ENCODE data around the gene BOLA1.

The BOLA1 gene

GRCh38 chr1:149886121-149886395, 13.3 kb upstream of the BOLA1 start:
- Histone ChIP-seq H3K4me3 (peak overlapping the region; percentile 56 to 76 (median 61)), H3K27ac (peak overlapping the region; percentile 20 to 97 (median 93))

- peak overlapping the region; percentile 82 to 97 (median 93) for H3K27ac ChIP-seq
- H3K4me3 ChIP-seq = peak overlapping the region; percentile 56 to 76 (median 61)
Observed at GRCh38 chr1:149886396-149887195, 12.8 kb upstream of the BOLA1 start.

- Histone ChIP-seq H3K4me3 (peak overlapping the region; percentile 56 to 76 (median 61)), H3K27ac (peak overlapping the region; percentile 82 to 97 (median 93))
Observed at GRCh38 chr1:149887196-149887455, 12.2 kb upstream of the BOLA1 start.

- H3K4me3 ChIP-seq = peak overlapping the region; percentile 56 to 76 (median 61)
- peak overlapping the region; percentile 82 to 97 (median 93) for H3K27ac ChIP-seq
Observed at GRCh38 chr1:149887456-149888246, 11.7 kb upstream of the BOLA1 start.

- Histone ChIP-seq H3K27ac (peak overlapping the region; percentile 54 to 97 (median 93)), H3K4me3 (peak overlapping the region; percentile 56 to 76 (median 61))
Observed at GRCh38 chr1:149888247-149888998, 10.9 kb upstream of the BOLA1 start.

GRCh38 chr1:149888999-149889289, 10.4 kb upstream of the BOLA1 start:
- H3K4me3 ChIP-seq = peak overlapping the region; percentile 56 to 76 (median 61)
- peak overlapping the region in 20 of 21 experiments; percentile 85 to 97 (median 94) for H3K27ac ChIP-seq

GRCh38 chr1:149896575-149896974, 2.8 kb upstream of the BOLA1 start:
- Histone ChIP-seq H3K4me3 (no peak overlapping the region), H3K27ac (no peak overlapping the region)

- Histone ChIP-seq H3K27ac (no peak overlapping the region), H3K4me3 (no peak overlapping the region)
Observed at GRCh38 chr1:149903836-149904491, 4.6 kb downstream of the BOLA1 start.

- H3K4me3 ChIP-seq = no peak overlapping the region
- H3K27ac ChIP-seq = no peak overlapping the region
Observed at GRCh38 chr1:149906570-149907075, 7.3 kb downstream of the BOLA1 start.

GRCh38 chr1:149914545-149914944, 15.2 kb downstream of the BOLA1 start:
- H3K27ac ChIP-seq = no peak overlapping the region

GRCh38 chr1:149915429-149916192, 16.2 kb downstream of the BOLA1 start:
- no peak overlapping the region for H3K4me3 ChIP-seq

More at GRCh38 chr1:149914545-149914944, 15.2 kb downstream of the BOLA1 start:
- H3K4me3 ChIP-seq = no peak overlapping the region

GRCh38 chr1:149916193-149916897, 17.0 kb downstream of the BOLA1 start:
- peak overlapping the region in 1 of 7 experiments; percentile 46 for H3K4me3 ChIP-seq
- no peak overlapping the region for H3K27ac ChIP-seq

More at GRCh38 chr1:149915429-149916192, 16.2 kb downstream of the BOLA1 start:
- H3K27ac ChIP-seq = no peak overlapping the region

- H3K27ac ChIP-seq = no peak overlapping the region
- peak overlapping the region in 3 of 7 experiments; percentile 38 to 46 (median 40) for H3K4me3 ChIP-seq
Observed at GRCh38 chr1:149916898-149917252, 17.5 kb downstream of the BOLA1 start.

GRCh38 chr1:149917571-149918144, 18.3 kb downstream of the BOLA1 start, which contains the start of gene SV2A:
Gene SV2A, minus strand, starts transcription at chr1:149917844. Its CDS starts 4,004 bp downstream, at chr1:149913840.
- Histone ChIP-seq H3K27ac (peak within 1 kb of the TSS in 4 of 21 experiments; percentile 31 to 50 (median 38)), H3K4me3 (peak within 1 kb of the TSS; percentile 20 to 46 (median 37))

- H3K4me3 ChIP-seq = no peak overlapping the region
- no peak overlapping the region for H3K27ac ChIP-seq
Observed at GRCh38 chr1:149923626-149924025, 24.3 kb downstream of the BOLA1 start.

GRCh38 chr1:149925345-149925744, 26.0 kb downstream of the BOLA1 start:
- H3K4me3 ChIP-seq = no peak overlapping the region
- no peak overlapping the region for H3K27ac ChIP-seq

GRCh38 chr1:149925751-149926150, 26.4 kb downstream of the BOLA1 start:
- Histone ChIP-seq H3K27ac (no peak overlapping the region), H3K4me3 (no peak overlapping the region)

- no peak overlapping the region for H3K27ac ChIP-seq
- H3K4me3 ChIP-seq = peak overlapping the region in 2 of 7 experiments; percentile 88 to 93
Observed at GRCh38 chr1:149926296-149926695, 26.9 kb downstream of the BOLA1 start.
